OCI-LY1 (cell line): ENCODE results near the gene ULBP2.

ENCODE experiments used
- EZH2 ChIP-seq: fragments of 200-600 bp; sonication (generic), shearing (Covaris generic); IDR thresholded peaks from 2 replicates; pipeline ENCODE4 v1.8.0; 2017; ENCODE audit warnings: borderline replicate concordance, mixed run types, mild to moderate bottlenecking, antibody characterized with exemption, low read length, moderate library complexity, mixed read lengths
- TF ChIP-seq, protein P1 (sequence below): fragments of 200-600 bp; sonication (generic), shearing (Covaris generic); IDR thresholded peaks from 2 replicates; pipeline ENCODE4 v1.5.1; 2017; ENCODE audit warnings: mild to moderate bottlenecking, antibody characterized with exemption, low read length, moderate library complexity, mixed read lengths

DNA sequence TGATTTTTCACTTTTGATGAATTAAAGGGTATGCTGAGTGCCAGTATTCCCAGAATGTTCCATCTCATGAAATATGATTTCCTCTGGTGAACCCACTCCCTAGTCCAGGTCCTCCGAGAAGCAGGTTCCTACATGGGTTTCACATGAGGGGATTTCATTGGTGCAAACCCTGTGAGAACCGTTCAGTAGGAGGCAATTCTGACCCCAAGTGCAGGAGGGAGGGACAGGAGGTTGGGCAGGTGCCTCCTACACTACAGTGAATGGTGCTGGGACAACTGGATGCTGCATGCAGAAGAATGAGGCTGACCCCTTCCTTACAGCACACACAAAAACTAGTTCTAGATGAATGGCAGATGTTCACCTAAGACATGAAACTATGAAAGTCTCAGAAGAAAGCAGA is 5.1 kb upstream of the ULBP2 start:
- TF ChIP-seq, protein P1, sequence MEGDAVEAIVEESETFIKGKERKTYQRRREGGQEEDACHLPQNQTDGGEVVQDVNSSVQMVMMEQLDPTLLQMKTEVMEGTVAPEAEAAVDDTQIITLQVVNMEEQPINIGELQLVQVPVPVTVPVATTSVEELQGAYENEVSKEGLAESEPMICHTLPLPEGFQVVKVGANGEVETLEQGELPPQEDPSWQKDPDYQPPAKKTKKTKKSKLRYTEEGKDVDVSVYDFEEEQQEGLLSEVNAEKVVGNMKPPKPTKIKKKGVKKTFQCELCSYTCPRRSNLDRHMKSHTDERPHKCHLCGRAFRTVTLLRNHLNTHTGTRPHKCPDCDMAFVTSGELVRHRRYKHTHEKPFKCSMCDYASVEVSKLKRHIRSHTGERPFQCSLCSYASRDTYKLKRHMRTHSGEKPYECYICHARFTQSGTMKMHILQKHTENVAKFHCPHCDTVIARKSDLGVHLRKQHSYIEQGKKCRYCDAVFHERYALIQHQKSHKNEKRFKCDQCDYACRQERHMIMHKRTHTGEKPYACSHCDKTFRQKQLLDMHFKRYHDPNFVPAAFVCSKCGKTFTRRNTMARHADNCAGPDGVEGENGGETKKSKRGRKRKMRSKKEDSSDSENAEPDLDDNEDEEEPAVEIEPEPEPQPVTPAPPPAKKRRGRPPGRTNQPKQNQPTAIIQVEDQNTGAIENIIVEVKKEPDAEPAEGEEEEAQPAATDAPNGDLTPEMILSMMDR = no peak
- TF ChIP-seq EZH2 = no peak
